Stimulated activated CD8-positive, alpha-beta memory T cell treated with anti-CD3 and anti-CD28 coated beads, Interleukin-7, amount 100 ng/mL, for 4 hours (primary cell): ENCODE measurements around the gene NRF1.

Experiments used
- DNase-seq, 2 donors: peaks; one replicate each; pipeline ENCODE4 v3.0.0-alpha.2; 2020; ENCODE audit warnings: low read depth in 2 of 2

The NRF1 gene

GRCh38 chr7:129739427-129739826 is 127.9 kb downstream of the NRF1 start:
- no peak for DNase-seq

- DNase-seq, result no peak
Observed at GRCh38 chr7:129740574-129741410, 129.3 kb downstream of the NRF1 start.

GRCh38 chr7:129741743-129742213 is 130.3 kb downstream of the NRF1 start:
- no peak for DNase-seq

GRCh38 chr7:129742256-129742655 is 130.7 kb downstream of the NRF1 start:
- DNase-seq, result no peak

GRCh38 chr7:129746857-129747529 is 135.5 kb downstream of the NRF1 start:
- no peak for DNase-seq

GRCh38 chr7:129748356-129749109 is 137.0 kb downstream of the NRF1 start:
- no peak for DNase-seq

- no peak for DNase-seq
Observed at GRCh38 chr7:129750091-129750490, 138.6 kb downstream of the NRF1 start.

GRCh38 chr7:129750501-129750900 is 139.0 kb downstream of the NRF1 start:
- DNase-seq, result no peak

GRCh38 chr7:129751916-129752315 is 140.4 kb downstream of the NRF1 start:
- no peak for DNase-seq

- no peak for DNase-seq
Observed at GRCh38 chr7:129752760-129753159, 141.2 kb downstream of the NRF1 start.

GRCh38 chr7:129754406-129754805 is 142.9 kb downstream of the NRF1 start:
- no peak for DNase-seq

GRCh38 chr7:129757991-129758390 is 146.5 kb downstream of the NRF1 start:
- no peak for DNase-seq

GRCh38 chr7:129762387-129762969 is 151.0 kb downstream of the NRF1 start:
- no peak for DNase-seq

GRCh38 chr7:129764247-129765084 is 152.9 kb downstream of the NRF1 start:
- no peak for DNase-seq

GRCh38 chr7:129765352-129765751 is 153.8 kb downstream of the NRF1 start:
- no peak for DNase-seq

- no peak for DNase-seq
Observed at GRCh38 chr7:129767120-129768015, 155.8 kb downstream of the NRF1 start.

- no peak for DNase-seq
Observed at GRCh38 chr7:129768614-129769399, 157.3 kb downstream of the NRF1 start.

GRCh38 chr7:129769400-129769774 is 157.9 kb downstream of the NRF1 start:
- DNase-seq, result no peak
